Measurements from ENCODE around the gene PCDHA1.

- no peak for TF ChIP-seq POLR2A (IDR thresholded peaks at IDR 0.05; ENCODE audit: insufficient read depth in 1 of 2, low read depth in 2 of 2, low read length in 2 of 2)
- no peak for TF ChIP-seq POLR2AphosphoS5 (IDR thresholded peaks at IDR 0.05; ENCODE audit: low read depth, low read length)
Measured at GRCh38 chr5:140827704-140828361, 41.9 kb downstream of the PCDHA1 start, which contains the start of gene PCDHA6.
